DND-41 (cell line): ENCODE results near the gene ZNF214.
"Not testable (repeated sequence)": the region's sequence is repeated elsewhere in the genome, so short reads cannot be mapped to it uniquely, and the experiment has no call there.

ENCODE experiments used
- EZH2 ChIP-seq: IDR thresholded peaks from 3 replicates; pipeline ENCODE4 v1.6.1; 2012; ENCODE audit warnings: borderline replicate concordance, low read depth, mild to moderate bottlenecking, moderate library complexity, low read length, inconsistent platforms; ENCODE audit not compliant: severe bottlenecking
- TF ChIP-seq, protein P1 (sequence below): IDR thresholded peaks from 2 replicates; pipeline ENCODE4 v1.5.1; 2012; ENCODE audit warnings: borderline replicate concordance, low read length, moderate library complexity, mild to moderate bottlenecking; ENCODE audit not compliant: poor library complexity, severe bottlenecking; ENCODE audit errors: extremely low read depth

DNA sequence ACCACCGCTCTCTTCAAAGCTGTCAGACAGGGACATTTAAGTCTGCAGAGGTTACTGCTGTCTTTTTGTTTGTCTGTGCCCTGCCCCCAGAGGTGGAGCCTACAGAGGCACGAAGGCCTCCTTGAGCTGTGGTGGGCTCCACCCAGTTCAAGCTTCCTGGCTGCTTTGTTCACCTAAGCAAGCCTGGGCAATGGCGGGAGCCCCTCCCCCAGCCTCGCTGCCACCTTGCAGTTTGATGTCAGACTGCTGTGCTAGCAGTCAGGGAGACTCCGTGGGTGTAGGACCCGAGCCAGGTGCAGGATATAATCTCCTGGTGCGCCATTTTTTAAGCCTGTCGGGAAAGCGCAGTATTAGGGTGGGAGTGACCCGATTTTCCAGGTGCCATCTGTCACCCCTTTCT, 65.9 kb downstream of the ZNF214 start:
- TF ChIP-seq, protein P1, sequence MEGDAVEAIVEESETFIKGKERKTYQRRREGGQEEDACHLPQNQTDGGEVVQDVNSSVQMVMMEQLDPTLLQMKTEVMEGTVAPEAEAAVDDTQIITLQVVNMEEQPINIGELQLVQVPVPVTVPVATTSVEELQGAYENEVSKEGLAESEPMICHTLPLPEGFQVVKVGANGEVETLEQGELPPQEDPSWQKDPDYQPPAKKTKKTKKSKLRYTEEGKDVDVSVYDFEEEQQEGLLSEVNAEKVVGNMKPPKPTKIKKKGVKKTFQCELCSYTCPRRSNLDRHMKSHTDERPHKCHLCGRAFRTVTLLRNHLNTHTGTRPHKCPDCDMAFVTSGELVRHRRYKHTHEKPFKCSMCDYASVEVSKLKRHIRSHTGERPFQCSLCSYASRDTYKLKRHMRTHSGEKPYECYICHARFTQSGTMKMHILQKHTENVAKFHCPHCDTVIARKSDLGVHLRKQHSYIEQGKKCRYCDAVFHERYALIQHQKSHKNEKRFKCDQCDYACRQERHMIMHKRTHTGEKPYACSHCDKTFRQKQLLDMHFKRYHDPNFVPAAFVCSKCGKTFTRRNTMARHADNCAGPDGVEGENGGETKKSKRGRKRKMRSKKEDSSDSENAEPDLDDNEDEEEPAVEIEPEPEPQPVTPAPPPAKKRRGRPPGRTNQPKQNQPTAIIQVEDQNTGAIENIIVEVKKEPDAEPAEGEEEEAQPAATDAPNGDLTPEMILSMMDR: not testable (repeated sequence)
- not testable (repeated sequence) for TF ChIP-seq EZH2
